BLaER1 treated with 17β-estradiol and CSF1 and Interleukin-3, amounts not matched to agents 10 nM and 100 nM (cell line): ENCODE data around the gene CELF2.

Experiments used
- H3K27ac ChIP-seq, 11 experiments: shearing (Covaris generic); formaldehyde crosslinking; 2 replicates each; pipeline ENCODE4 v1.8.1; 2022
- H3K27me3 ChIP-seq, 11 experiments: shearing (Covaris generic); formaldehyde crosslinking; 2 replicates each; pipeline ENCODE4 v1.8.1; 2022
- H3K36me3 ChIP-seq, 11 experiments: shearing (Covaris generic); formaldehyde crosslinking; 2 replicates each; pipeline ENCODE4 v1.8.1; 2022
- H3K4me1 ChIP-seq, 10 experiments: shearing (Covaris generic); formaldehyde crosslinking; 2 replicates each; pipeline ENCODE4 v1.8.1; 2022
- H3K4me2 ChIP-seq, 11 experiments: shearing (Covaris generic); formaldehyde crosslinking; 2 replicates each; pipeline ENCODE4 v1.8.1; 2022
- H3K4me3 ChIP-seq, 10 experiments: shearing (Covaris generic); formaldehyde crosslinking; 2 replicates each; pipeline ENCODE4 v1.8.1; 2022
- H3K9ac ChIP-seq, 11 experiments: shearing (Covaris generic); formaldehyde crosslinking; 2 replicates each; pipeline ENCODE4 v1.8.1; 2022
- H3K9me3 ChIP-seq, 11 experiments: shearing (Covaris generic); formaldehyde crosslinking; replicated peaks in 1 of 11; 2 replicates each; pipeline ENCODE4 v1.8.1; 2022
- H4K20me1 ChIP-seq, 11 experiments: shearing (Covaris generic); formaldehyde crosslinking; 2 replicates each; pipeline ENCODE4 v1.8.1; 2022
- Cebpa-rat ChIP-seq, 11 experiments: shearing (Covaris generic); IDR thresholded peaks; 2 replicates each; pipeline ENCODE4 v1.8.1; 2022

Gene CELF2

GRCh38 chr10:11017570-11018431 is at the start of gene CELF2:
CELF2 (plus strand) TSS chr10:11017872; CDS start chr10:11018090, 218 bp downstream.
- Histone ChIP-seq H3K4me1 (peaks cover 6 to 36% (median 23%) of the 10 kb centered on the region in 10 experiments), H3K36me3 (no peaks in the 10 kb centered on the region), H3K27ac (peak within 1 kb of the TSS; percentile 25 to 70 (median 60); a peak in 19 of 22 replicates), H3K9me3 (no peaks in the 10 kb centered on the region), H4K20me1 (peaks cover 0 to 10% (median 0%) of the 10 kb centered on the region in 11 experiments; a peak in 3 of 22 replicates), H3K9ac (peak within 1 kb of the TSS; percentile 60 to 81 (median 76)), H3K27me3 (peaks cover 46 to 64% (median 58%) of the 10 kb centered on the region in 11 experiments), H3K4me3 (peak within 1 kb of the TSS; percentile 73 to 85 (median 77)), H3K4me2 (peak within 1 kb of the TSS; percentile 78 to 99 (median 95))
- no peak for TF ChIP-seq Cebpa-rat (IDR thresholded peaks at IDR 0.05)

- Histone ChIP-seq H3K4me1 (no peaks in the 10 kb centered on the region), H3K27me3 (no peaks in the 10 kb centered on the region), H3K4me3 (no peak overlapping the region), H3K4me2 (no peak overlapping the region), H3K27ac (no peak overlapping the region), H3K9ac (no peak overlapping the region), H4K20me1 (no peaks in the 10 kb centered on the region), H3K36me3 (no peaks in the 10 kb centered on the region), H3K9me3 (no peaks in the 10 kb centered on the region)
- no peak for TF ChIP-seq Cebpa-rat (IDR thresholded peaks at IDR 0.05)
These were observed 49.4 kb upstream of the CELF2 start for GRCh38 chr10:10968257-10968588.

GRCh38 chr10:10973310-10973709 is 44.4 kb upstream of the CELF2 start:
- Histone ChIP-seq H3K4me3 (no peak overlapping the region), H3K27ac (no peak overlapping the region)
- no peak for TF ChIP-seq Cebpa-rat (IDR thresholded peaks at IDR 0.05)

GRCh38 chr10:10975647-10976046 is 42.0 kb upstream of the CELF2 start:
- no peak overlapping the region for H3K4me3 ChIP-seq
- H4K20me1 ChIP-seq = no peaks in the 10 kb centered on the region
- no peak for TF ChIP-seq Cebpa-rat (IDR thresholded peaks at IDR 0.05)
- H3K27ac ChIP-seq = no peak overlapping the region
- H3K4me1 ChIP-seq = peaks cover 0 to 8% (median 0%) of the 10 kb centered on the region in 10 experiments; a peak in 4 of 20 replicates
- no peaks in the 10 kb centered on the region for H3K9me3 ChIP-seq
- no peaks in the 10 kb centered on the region for H3K36me3 ChIP-seq
- H3K9ac ChIP-seq = no peak overlapping the region
- H3K27me3 ChIP-seq = no peaks in the 10 kb centered on the region
- no peak overlapping the region for H3K4me2 ChIP-seq

More at GRCh38 chr10:10973310-10973709, 44.4 kb upstream of the CELF2 start:
- Histone ChIP-seq H3K9me3 (no peaks in the 10 kb centered on the region), H3K4me1 (no peaks in the 10 kb centered on the region), H3K27me3 (no peaks in the 10 kb centered on the region), H3K9ac (no peak overlapping the region), H4K20me1 (no peaks in the 10 kb centered on the region), H3K4me2 (no peak overlapping the region), H3K36me3 (no peaks in the 10 kb centered on the region)

- Histone ChIP-seq H3K27ac (no peak overlapping the region), H3K36me3 (no peaks in the 10 kb centered on the region), H3K9ac (no peak overlapping the region), H3K27me3 (no peaks in the 10 kb centered on the region), H3K9me3 (no peaks in the 10 kb centered on the region), H3K4me3 (no peak overlapping the region), H3K4me2 (no peak overlapping the region), H3K4me1 (peaks cover 0 to 8% (median 0%) of the 10 kb centered on the region in 10 experiments; a peak in 4 of 20 replicates), H4K20me1 (no peaks in the 10 kb centered on the region)
- TF ChIP-seq Cebpa-rat (IDR thresholded peaks at IDR 0.05) = no peak
These were observed 41.0 kb upstream of the CELF2 start for GRCh38 chr10:10976652-10977051.

GRCh38 chr10:10977226-10977956 is 40.3 kb upstream of the CELF2 start:
- no peak overlapping the region for H3K9ac ChIP-seq
- TF ChIP-seq Cebpa-rat (IDR thresholded peaks at IDR 0.05) = no peak

GRCh38 chr10:10977978-10978377 is 39.7 kb upstream of the CELF2 start:
- Histone ChIP-seq H4K20me1 (no peaks in the 10 kb centered on the region), H3K4me3 (no peak overlapping the region), H3K9me3 (no peaks in the 10 kb centered on the region), H3K4me1 (peaks cover 0 to 8% (median 0%) of the 10 kb centered on the region in 10 experiments; a peak in 4 of 20 replicates), H3K4me2 (no peak overlapping the region), H3K36me3 (no peaks in the 10 kb centered on the region), H3K9ac (no peak overlapping the region), H3K27me3 (no peaks in the 10 kb centered on the region), H3K27ac (no peak overlapping the region)
- no peak for TF ChIP-seq Cebpa-rat (IDR thresholded peaks at IDR 0.05)

More at GRCh38 chr10:10977226-10977956, 40.3 kb upstream of the CELF2 start:
- H4K20me1 ChIP-seq = no peaks in the 10 kb centered on the region
- no peaks in the 10 kb centered on the region for H3K27me3 ChIP-seq
- no peaks in the 10 kb centered on the region for H3K9me3 ChIP-seq
- H3K36me3 ChIP-seq = no peaks in the 10 kb centered on the region
- H3K4me2 ChIP-seq = no peak overlapping the region
- no peak overlapping the region for H3K4me3 ChIP-seq
- no peak overlapping the region for H3K27ac ChIP-seq
- H3K4me1 ChIP-seq = peaks cover 0 to 8% (median 0%) of the 10 kb centered on the region in 10 experiments; a peak in 4 of 20 replicates

- Histone ChIP-seq H3K9ac (no peak overlapping the region), H3K4me1 (no peaks in the 10 kb centered on the region), H3K4me2 (no peak overlapping the region), H3K27me3 (no peaks in the 10 kb centered on the region), H3K36me3 (no peaks in the 10 kb centered on the region), H4K20me1 (no peaks in the 10 kb centered on the region), H3K4me3 (no peak overlapping the region), H3K9me3 (no peaks in the 10 kb centered on the region), H3K27ac (no peak overlapping the region)
- no peak for TF ChIP-seq Cebpa-rat (IDR thresholded peaks at IDR 0.05)
These were observed 32.3 kb upstream of the CELF2 start for GRCh38 chr10:10985361-10985760.

GRCh38 chr10:10986606-10987005 is 31.1 kb upstream of the CELF2 start:
- no peak for TF ChIP-seq Cebpa-rat (IDR thresholded peaks at IDR 0.05)
- Histone ChIP-seq H3K27ac (no peak overlapping the region), H3K9me3 (no peaks in the 10 kb centered on the region), H3K9ac (no peak overlapping the region), H3K4me2 (no peak overlapping the region), H3K27me3 (no peaks in the 10 kb centered on the region), H3K4me3 (no peak overlapping the region), H3K36me3 (no peaks in the 10 kb centered on the region), H3K4me1 (0 out of 20 replicates have a peak, but pooled peaks cover 0 to 5% (median 0%) of the 10 kb centered on the region in 10 experiments), H4K20me1 (no peaks in the 10 kb centered on the region)
